T-helper 22 cell (primary cell): Measurements from ENCODE around the gene TNIK.

Experiments
- DNase-seq: peaks from one replicate; pipeline ENCODE4 v3.0.0-alpha.2; 2020; ENCODE audit warnings: low read depth

TNIK gene

DNA sequence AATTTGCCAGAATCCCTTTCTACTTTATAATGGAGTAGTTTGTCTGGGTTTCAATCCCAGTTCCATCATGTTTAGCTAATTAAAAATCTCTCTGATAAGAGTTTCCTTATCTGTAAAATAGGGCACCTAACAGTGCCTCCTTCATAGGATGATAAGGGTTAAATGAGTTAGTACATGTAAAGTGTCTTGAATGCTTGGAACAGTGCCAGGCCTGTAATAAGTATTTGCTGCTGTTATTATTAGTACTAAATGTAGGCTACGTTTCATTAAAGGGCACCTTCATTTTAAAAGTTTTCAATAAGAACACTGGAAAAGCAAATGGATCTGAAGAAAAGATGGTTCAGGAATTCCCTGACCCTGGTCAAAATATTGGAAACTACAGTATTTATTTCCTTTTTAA lies 421.9 kb downstream of the TNIK start:
- DNase-seq, result no peak

- no peak for DNase-seq
Measured at GRCh38 chr3:171028779-171029232, 431.4 kb downstream of the TNIK start.

DNA sequence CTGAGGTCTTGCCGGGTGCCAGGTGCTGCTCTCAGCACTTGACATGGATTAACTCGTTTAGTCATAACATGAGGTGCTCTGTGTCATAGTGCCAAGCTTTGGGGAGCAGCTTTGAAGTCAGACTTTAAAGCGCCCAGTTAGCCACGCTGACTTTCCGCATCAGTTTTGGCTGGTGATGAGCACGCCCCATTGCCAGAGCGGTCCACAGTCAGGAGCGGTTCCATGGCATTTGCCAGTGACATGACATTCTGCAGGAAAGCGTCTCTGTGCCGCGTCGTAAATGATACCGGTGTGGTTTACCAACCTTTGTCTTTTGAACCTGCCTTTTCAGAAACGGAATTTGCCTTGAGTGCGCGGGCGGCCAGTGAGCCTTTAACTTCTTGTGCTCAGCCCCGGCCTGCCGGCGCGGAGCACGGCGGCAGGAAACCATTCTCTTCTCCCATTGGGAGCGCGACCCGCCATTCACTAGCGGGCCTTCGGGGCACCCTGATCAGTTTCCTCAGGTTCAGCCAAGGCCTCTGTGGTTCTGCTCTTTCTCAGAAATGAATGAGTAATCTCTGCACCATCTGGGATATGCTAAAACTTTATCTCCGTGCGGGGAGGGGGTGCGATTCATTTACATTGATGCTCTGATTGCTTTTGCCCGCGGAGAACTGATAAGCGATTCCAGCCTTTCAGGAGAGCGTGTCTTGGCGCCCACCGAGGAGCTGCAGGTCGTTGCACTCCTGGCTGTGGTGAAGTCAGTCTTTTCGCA lies 432.0 kb downstream of the TNIK start:
- DNase-seq, result no peak

DNA sequence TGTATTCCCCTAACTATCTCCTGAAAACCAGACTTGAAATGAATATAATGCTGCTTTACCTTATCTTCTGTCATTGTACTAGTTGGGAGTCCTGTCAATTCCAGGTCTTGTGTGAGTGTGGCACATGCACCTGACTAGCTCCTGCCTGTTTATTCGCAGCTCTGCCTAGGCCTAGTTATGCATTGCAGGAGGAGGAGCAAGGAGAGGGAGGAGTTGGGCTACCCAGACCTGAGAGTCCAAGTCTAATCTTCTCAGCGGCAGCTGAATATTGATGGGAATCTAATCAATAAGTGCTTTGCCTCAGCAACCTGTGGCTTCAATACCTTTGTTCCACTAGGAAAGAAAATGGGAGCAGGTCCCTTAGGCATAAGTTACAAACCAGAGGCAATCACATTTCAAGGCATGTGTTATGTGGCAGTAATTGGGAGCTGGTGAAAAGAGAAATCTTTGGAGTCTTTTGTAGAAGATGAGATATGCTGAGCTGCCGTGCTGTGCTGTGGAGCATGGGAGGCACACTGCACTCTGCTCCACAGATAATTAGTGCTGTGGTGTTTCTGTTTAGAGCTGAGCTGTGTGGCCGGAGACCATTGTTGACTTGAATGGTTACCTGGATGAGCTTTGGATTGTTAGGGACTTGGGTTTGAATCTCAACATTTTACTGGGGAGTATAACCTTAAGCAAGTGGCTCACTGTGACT lies 433.5 kb downstream of the TNIK start, which contains the start of gene SLC2A2:
Gene SLC2A2, minus strand, starts transcription at position 124 of the 697 bp plus-strand sequence. Its CDS starts 50 bp downstream, at position 74.
- no peak for DNase-seq

DNA sequence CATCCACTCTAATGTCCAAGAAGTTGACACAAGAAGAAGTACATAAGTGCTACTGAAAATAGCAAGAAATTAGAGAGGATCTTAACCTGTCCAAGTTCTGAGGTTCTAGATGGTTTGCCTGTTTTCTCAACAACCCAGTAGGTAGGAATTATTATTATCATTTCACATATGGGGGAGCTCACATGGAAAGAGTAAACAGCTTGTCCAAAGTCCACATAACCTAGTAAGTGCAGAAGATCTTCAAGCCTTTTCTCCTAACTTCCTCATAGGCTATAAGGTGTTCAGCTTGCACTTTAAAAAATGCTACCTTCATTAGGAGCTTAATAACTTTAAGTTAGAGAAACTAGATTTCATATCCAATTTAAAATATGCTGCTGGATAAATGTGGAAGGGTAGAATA lies 436.6 kb downstream of the TNIK start:
- no peak for DNase-seq

- DNase-seq, result no peak
Measured at GRCh38 chr3:171021377-171021776, 438.8 kb downstream of the TNIK start.

DNA sequence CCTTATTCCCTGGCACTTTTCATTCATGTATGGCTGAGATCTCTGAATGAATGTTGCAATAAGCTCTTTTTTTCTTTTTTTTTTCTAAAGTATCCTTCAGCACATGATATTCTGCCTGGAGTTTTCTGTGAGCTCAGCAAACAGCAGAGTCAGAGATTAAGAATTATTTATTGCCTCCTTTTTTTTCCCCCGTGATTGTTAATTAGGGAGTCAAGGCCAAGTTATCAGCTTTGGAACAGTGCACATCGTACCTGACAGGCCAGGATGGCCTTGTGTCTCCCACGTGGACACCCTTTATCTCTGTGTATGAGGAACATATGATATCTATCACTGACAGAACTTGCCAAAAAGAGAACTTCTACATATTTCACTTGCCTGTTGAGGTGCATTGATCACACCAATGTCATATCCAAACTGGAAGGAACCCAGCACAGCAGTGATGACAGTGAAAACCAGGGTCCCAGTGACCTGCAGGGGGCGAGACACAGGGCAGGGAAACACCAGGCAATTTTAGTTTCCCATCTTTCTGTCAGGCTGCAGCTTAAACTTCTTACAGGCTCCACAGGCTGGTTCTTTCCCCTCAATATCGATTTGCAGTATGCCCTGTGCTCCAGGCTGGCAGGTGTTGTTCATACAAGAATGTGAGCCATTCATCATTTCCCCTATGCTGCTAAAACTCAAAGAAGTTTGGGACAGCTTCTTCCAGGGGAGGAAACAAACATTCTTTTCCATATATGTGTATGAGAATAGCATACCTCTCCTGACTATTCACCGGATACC lies 441.9 kb downstream of the TNIK start:
- no peak for DNase-seq

DNA sequence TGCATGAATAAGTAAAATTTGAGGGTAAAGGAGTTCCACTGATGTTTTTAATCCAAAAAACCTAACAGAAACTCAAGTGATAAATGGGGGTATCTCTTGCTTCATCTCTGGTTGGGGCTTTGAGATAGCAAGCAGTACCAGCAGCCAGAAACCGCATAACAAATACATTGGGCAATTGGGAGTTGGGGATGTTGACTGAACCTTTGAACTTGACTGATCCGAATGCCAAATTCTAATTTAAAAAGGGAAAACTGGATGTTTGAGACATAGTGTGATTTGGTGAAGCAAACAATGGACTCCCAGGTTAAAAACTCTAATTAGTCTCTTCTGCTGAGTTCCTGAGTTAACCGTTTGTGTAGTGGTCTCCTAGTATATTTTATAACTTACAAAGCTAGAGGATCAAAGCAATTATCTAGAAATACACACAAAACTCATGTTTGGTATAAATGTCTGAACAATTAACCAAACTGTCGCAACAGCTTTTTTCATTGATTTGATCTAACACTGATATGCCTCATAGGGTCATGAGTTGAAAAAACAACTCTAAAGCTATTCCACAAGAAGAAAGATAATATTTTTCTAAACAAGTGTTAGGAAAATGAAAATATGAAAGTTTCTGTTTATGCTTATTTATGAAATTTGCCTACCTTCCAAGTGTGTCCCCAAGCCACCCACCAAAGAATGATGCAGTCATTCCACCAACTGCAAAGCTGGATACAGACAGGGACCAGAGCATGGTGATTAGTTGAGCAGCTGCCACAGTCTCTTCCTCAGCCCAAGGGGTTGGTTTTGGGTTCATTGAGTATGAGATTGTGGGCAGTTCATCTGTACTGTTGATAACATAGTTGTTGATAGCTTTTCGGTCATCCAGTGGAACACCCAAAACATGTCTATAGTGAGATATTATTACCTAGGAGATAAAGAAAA lies 446.1 kb downstream of the TNIK start:
- DNase-seq, result no peak

GRCh38 chr3:171011873-171012336 lies 448.3 kb downstream of the TNIK start:
- DNase-seq, result no peak
